ENCODE results near the gene MALAT1. TPM values are rescaled to one million over a fixed set of nuclear protein-coding genes. Genes with fewer than 3 reads are reported as not detected.

The MALAT1 gene
- total and polyA plus RNA-seq, 2 donors (not counting 1 experiment from before 2014, with no cell fraction given) = 646 to 32,417 TPM

DNA sequence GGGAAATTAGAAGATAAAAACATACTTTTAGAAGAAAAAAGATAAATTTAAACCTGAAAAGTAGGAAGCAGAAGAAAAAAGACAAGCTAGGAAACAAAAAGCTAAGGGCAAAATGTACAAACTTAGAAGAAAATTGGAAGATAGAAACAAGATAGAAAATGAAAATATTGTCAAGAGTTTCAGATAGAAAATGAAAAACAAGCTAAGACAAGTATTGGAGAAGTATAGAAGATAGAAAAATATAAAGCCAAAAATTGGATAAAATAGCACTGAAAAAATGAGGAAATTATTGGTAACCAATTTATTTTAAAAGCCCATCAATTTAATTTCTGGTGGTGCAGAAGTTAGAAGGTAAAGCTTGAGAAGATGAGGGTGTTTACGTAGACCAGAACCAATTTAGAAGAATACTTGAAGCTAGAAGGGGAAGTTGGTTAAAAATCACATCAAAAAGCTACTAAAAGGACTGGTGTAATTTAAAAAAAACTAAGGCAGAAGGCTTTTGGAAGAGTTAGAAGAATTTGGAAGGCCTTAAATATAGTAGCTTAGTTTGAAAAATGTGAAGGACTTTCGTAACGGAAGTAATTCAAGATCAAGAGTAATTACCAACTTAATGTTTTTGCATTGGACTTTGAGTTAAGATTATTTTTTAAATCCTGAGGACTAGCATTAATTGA, 1.0 kb downstream of the MALAT1 start:
- Histone ChIP-seq H2AFZ (ENCODE audit: insufficient read depth, low read depth, low read length, poor library complexity, severe bottlenecking) (no peak overlapping the region), H3K4me2 (replicated peaks; ENCODE audit: low read depth, low read length, poor library complexity, severe bottlenecking) (peak overlapping the region; percentile 97), H3K36me3 (replicated peaks in 1 of 2; ENCODE audit: control extremely low read depth in 1 of 2, control insufficient read depth in 1 of 2, extremely low read depth in 1 of 2, insufficient read depth in 2 of 2, low read length in 1 of 2) (peaks cover 1 to 50% of the 10 kb centered on the region in 2 experiments), H4K20me1 (ENCODE audit: control insufficient read depth, insufficient read depth, low read length, poor library complexity, severe bottlenecking) (peaks cover 57% of the 10 kb centered on the region), H3K9me3 (ENCODE audit: control extremely low read depth in 1 of 3, control insufficient read depth in 2 of 3, insufficient read depth in 1 of 3, low read length in 2 of 3) (no peaks in the 10 kb centered on the region), H3K27me3 (replicated peaks in 1 of 4; ENCODE audit: control extremely low read depth in 1 of 4, control insufficient read depth in 3 of 4, insufficient read depth in 4 of 4, low read length in 3 of 4) (no peaks in the 10 kb centered on the region), H3K4me3 (ENCODE audit: control extremely low read depth in 1 of 5, extremely low read depth in 1 of 5, insufficient read depth in 1 of 5, low read depth in 2 of 5, low read length in 4 of 5) (peak overlapping the region; percentile 76 to 100 (median 93)), H3K27ac (ENCODE audit: low read length in 2 of 2) (peak overlapping the region; percentile 99 to 100), H3K79me2 (ENCODE audit: control insufficient read depth, insufficient read depth, low read length) (peaks cover 86% of the 10 kb centered on the region), H3K4me1 (ENCODE audit: control insufficient read depth in 2 of 2, insufficient read depth in 2 of 2, low read length in 2 of 2) (peaks cover 25 to 40% of the 10 kb centered on the region in 2 donors), H3K9ac (ENCODE audit: low read length) (peak overlapping the region; percentile 97)
- ATAC-seq (ENCODE audit: low read depth) (no peak), DNase-seq (peak; percentile 40)
- H3K4me3 Mint-ChIP-seq = no peak overlapping the region
- ChIA-PET CTCF (interaction anchor here (0.9 to 17.5 kb wide), 10 partner anchors 8 to 116 kb away, joined by 3 to 541 read pairs (median 20); partner anchors contain the start of genes FRMD8, NEAT1 and SLC25A45), POLR2A (interaction anchor here (0.5 to 20.7 kb wide), 15 partner anchors 8 to 166 kb away, joined by 3 to 1159 read pairs (median 13); partner anchors contain the start of genes DPF2, NEAT1, SLC25A45 and TIGD3)
- H3K9me3 Mint-ChIP-seq (ENCODE audit: insufficient read depth) = no peaks in the 10 kb centered on the region
- no CpG with 5 or more reads among the region's 3 CpGs for WGBS (ENCODE audit: insufficient coverage)
- peak; percentile 15 for TF ChIP-seq CTCF (IDR thresholded peaks at IDR 0.05)
- no peak for TF ChIP-seq EZH2 (IDR thresholded peaks at IDR 0.05; ENCODE audit: borderline replicate concordance, insufficient read depth, low read depth, low read length, poor library complexity, severe bottlenecking)
- no peaks in the 10 kb centered on the region for H3K27me3 Mint-ChIP-seq
- intact Hi-C loops (cut with micrococcal nuclease) = no loop called here
- peaks cover 38% of the 10 kb centered on the region for H3K4me1 Mint-ChIP-seq
- H3K27ac Mint-ChIP-seq = no peak overlapping the region
